ENCODE measurements around the gene TRAPPC6A.

Gene TRAPPC6A, protein sequence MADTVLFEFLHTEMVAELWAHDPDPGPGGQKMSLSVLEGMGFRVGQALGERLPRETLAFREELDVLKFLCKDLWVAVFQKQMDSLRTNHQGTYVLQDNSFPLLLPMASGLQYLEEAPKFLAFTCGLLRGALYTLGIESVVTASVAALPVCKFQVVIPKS

DNA sequence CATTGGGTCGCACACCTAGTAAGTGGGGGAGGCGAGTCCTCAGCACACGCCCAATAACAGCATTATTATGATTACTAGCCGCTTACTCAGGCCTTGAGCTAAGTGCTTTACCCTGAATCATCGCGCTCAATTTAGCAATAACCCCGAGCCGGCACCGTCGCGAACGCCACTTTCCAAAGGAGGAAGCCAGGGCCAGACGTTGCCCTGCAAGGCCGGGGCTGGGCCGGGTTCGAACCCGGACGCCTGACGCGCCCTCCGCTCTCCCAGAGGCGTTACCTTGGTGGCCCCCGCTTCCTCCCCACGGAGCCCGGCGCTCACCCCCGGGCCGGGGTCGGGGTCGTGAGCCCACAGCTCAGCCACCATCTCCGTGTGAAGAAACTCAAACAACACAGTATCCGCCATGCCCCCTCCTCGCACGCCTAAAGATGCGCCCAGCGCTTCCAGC is at the start of gene TRAPPC6A:
TSS of gene TRAPPC6A (minus strand) at position 421 of the 445 bp plus-strand sequence. CDS start at position 402, 19 bp downstream.
- DNase-seq (ENCODE audit: low read depth in 3 of 3), result no peak

DNA sequence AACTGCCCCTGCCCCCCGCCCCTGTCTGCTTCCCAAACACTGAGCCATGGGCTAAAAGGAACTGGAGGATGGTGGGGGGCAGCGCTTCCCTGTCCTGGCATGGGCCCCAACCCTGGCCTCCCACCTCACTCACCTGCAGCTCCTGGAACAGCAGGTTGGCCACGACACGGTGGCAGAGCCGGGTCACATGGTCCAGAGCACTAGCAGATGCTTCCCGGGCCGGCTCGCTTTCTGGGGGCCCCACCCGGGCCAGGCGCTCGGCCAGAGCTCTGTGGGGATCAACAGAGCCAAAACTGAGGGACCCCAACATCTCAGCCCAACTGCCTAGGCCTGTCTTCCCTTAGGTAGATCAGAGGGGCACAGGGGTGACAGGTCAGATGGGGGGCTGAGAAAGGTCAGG is 46.6 kb upstream of the TRAPPC6A start:
- DNase-seq (ENCODE audit: low read depth in 3 of 3), result no peak

DNA sequence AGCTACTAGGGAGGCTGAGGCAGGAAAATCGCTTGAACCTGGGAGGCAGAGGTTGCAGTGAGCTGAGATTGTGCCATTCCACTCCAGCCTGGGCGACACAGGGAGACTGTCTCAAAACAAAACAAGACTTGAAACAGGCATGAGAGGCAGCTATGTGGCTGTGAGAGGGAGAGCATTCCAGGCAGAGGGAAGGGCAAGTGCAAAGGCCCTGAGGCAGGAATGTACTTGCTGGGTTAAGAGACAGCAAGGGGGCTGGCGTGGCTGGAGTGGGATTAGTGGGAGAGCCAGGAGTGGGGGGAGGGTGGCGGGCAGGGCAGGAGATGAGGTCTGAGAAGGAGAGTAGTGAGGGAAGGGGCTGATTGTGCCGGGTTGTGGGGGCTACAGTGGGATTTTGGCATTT is 45.8 kb upstream of the TRAPPC6A start:
- DNase-seq (ENCODE audit: low read depth in 3 of 3), result no peak

DNA sequence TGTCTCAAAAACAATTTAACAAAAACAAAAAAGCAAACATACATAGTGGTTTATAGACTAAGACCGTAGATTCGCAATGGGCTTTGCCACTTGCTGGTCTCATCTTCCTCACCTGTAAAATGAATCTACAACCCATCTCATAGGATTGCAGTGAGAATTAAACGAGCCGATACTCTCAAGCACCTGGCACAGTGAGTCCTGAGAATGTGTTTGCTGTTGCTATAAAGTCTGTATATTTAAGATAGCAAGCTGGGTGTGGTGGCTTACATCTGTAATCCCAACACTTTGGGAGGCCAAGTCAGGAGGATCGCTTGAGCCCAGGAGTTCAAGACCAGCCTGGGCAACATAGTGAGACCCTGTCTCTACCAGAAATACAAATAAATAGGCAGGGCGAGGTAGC is 44.7 kb upstream of the TRAPPC6A start:
- DNase-seq (ENCODE audit: low read depth in 3 of 3), result no peak

DNA sequence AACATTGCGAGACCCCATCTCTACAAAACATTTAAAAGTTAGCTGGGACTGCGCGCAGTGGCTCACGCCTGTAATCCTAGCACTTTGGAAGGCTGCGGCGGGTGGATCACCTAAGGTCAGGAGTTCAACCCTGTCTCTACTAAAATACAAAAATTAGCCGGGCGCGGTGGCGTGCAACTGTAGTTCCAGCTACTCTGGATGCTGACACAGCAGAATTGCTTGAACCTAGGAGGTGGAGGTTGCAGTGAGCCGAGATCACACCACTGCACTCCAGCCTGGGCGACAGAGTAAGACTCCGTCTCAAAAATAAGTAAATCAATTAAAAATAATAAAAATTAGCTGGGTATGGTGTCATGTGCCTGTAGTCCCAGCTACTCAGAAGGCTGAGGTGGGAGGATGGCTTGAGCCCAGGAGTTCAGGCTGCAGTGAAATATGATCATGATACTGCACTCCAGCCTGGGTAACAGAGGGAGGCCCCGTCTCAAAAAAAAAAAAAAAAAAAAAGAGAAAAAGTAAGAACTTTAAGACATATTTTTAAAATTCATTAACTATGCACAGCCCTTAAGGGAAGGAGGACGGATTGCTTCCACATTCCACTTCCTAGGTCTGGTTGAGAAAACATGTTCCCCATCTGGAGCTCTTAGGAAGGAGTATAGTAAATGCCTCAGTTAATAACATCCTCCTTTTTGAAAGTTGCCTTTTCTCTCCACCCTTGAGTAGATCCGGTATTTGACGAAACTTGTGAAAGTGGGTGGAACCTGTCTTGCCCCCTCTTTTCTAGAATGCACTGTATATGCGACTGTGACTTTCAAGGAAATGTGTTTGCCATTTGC is 41.1 kb upstream of the TRAPPC6A start:
- no peak for DNase-seq (ENCODE audit: low read depth in 3 of 3)

DNA sequence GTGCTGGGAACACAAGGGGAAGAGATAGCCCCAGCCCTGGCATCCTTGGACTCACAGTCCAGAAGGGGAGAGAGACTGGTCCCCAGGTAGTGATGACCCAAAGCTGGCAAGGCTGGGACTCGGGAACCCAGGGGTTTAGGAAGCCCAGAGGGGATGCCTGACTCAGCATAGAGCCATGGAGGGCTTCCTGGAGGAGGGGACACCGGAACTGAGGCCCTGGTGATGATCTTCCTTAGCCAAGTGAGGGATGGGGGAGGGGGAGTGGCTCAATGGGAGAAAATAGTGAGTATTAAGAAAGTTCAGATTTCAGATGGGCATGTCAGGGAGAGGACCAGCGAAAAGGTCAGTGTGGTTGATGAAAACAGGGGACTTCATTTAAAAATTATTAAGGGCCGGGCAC is 40.4 kb upstream of the TRAPPC6A start:
- DNase-seq (ENCODE audit: low read depth in 3 of 3), result no peak

DNA sequence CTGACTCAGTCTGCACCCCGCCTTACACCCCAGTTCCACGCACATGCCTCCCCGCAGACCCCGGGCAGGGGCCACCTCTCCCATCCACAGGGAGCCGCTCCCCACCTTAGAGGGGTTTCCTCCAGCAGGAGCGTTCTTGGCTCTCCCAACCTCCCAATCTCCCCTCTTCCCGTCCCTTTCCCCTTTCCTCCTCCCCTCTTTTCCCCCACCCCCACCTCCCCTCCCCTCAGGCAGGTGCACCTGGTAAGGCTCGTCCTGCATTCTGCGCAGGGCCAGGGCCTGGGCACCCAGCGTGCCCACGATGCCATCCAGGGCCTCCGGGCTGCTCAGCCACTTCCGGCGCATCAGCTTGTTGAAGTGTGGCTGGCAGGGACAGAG is 39.9 kb upstream of the TRAPPC6A start:
- no peak for DNase-seq (ENCODE audit: low read depth in 3 of 3)

DNA sequence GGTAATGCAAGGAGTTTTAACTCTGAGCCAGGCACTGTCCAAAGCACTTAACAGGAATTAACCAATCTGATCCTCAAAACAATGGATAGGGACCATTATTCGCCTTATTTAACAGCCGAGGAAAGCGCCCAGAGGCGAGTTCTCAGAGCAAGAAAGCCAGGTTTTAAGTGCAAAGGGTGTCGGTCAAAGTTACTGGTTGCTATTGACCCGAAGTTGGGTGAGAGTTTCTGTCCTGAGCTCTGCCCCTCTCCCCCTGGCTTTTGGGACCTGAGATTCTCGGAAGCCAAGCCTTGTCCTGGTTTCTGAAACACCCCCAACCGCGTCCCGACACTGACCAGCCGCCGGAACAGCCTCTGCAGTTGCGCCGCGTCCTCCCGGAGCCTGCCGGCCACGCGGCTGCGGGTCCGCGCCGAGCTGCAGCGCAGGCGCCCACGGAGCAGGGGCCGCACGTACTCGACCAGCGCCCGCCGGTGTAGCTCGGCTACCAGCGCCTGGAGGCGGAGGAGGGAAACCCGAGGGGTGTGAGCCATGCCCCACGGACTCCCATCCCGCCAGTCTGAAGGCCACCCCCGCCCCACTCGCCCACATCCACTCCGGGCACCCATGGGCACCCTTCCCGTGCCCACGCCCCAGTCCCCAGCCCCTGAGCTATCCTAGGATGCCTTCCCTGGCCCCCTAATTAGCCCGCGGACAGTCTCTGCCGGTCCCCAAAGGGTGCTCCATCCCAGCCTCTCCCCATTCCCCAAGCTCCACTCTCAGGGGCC is 39.3 kb upstream of the TRAPPC6A start:
- DNase-seq (ENCODE audit: low read depth in 3 of 3), result no peak

DNA sequence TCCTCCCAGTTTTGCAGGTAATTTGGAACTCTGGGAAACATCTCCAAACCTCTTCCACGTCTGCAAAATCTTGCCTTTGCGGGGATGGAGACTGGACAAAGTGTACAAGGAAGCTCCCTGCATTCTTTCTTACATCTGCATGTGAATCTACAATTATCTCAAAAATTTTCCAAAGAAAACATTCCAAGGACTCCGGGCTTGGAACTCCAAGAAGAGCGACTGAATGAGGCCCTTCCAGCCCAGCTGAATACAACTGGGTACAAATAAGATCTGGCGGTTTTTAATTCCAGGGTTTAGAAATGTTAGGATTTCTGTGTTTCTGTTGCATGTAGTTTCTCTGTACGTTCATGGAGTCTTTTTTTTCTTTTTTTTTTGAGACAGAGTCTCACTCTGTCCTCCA is 38.6 kb upstream of the TRAPPC6A start:
- no peak for DNase-seq (ENCODE audit: low read depth in 3 of 3)

DNA sequence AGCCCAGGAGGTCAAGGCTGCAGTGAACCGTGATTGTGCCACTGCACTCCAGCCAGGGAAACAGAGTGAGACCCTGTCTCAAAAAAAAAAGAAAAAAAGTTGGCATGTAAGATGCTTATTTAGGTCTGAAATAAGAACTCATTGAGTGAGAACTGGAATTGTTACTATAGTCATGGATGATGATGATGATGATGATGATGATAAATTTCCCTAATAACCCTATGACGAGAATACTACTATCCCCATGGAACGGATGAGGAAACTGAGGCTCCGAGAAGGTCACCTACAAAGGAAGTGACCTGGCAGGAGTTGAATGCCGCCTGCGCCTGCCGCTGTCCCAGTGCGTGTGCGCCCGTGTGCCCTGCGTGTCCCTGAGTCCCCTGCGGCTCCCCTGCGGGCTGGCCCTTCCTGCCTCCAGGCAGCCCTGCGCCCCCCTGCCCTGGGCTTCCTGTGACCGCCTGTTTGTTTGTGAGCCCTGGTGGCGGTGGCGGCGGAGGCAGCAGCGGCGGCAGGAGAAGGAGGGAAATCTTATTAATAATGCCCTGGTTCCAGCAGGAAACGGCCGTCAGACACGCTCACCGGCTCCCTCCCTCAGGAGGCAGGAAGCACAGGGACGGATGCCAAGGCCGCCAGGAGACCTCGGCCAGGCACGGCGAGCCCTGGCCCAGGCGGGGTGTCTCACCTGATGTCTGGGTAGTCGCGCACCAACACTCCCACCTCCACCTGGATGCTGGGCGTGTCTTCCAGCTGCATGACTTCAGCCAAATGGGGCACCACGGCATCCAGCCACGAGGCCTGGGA is 37.6 kb upstream of the TRAPPC6A start:
- no peak for DNase-seq (ENCODE audit: low read depth in 3 of 3)

DNA sequence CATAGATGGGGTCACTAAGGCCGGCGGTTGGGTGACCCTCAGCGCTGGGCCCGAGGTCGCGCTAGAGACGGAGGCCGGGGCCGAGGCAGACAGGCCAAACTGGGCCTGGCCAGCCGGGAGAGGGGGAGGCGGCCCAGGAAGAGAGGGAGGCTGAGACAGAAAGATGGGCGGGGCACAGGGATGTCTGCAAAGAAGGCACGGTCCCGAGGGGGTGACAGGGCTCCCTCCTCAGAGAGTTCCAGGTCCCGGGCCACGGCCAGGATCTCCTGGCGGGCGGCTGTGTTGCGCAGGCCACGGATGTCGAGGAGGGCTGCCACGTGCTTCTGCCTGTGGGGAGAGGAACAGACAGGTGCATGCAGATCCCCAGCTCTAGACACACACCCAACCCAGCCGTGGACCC is 35.0 kb upstream of the TRAPPC6A start:
- DNase-seq (ENCODE audit: low read depth in 3 of 3), result no peak

DNA sequence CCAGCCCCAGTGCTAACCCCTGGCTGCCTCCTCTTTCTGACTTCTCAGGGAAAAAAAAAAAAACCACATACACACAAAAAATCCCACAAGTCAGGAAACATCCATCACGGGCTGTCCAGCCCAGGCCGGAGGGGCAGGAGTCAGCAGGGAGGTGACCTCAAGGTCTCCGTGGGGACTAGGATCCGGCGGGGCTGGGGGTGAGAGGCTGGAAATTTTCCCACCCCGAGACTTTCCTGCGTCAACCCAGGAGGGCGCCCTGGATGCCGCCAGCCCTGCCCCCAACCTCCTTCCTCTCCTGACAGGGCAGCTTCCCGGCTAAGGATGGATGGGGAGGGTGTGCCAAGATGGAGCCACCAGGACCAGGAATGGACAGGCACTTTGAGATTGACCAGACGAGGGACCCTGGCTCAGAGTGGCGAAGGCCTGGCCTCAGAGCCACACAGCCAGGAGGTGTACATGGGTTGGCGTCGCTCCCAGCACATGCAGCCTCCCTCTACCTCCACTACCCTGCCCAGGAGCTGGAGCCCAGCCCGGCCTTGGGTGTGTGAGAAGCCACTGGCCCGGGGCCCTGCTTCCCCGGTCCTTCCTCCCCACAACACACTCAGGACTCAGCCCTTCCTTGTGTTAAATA is 33.8 kb upstream of the TRAPPC6A start:
- no peak for DNase-seq (ENCODE audit: low read depth in 3 of 3)

DNA sequence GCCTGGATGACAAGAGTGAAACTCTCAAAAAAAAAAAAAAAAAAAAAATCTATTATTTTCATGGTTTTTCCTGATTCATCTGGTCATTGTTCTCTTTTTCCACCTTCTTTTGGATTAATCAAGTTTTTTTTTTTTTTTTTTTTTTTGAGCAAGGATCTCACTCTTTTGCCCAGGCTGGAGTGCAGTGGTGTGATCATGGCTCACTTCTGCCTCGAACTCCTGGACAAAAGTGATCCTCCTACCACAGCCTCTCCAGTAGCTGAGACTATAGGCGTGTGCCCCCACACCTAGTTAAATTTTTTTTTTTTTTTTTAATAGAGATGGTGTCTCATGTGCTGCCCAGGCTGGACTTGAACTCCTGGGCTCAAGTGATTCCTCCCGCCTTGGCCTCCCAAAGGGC is 28.3 kb upstream of the TRAPPC6A start:
- DNase-seq (ENCODE audit: low read depth in 3 of 3), result no peak

DNA sequence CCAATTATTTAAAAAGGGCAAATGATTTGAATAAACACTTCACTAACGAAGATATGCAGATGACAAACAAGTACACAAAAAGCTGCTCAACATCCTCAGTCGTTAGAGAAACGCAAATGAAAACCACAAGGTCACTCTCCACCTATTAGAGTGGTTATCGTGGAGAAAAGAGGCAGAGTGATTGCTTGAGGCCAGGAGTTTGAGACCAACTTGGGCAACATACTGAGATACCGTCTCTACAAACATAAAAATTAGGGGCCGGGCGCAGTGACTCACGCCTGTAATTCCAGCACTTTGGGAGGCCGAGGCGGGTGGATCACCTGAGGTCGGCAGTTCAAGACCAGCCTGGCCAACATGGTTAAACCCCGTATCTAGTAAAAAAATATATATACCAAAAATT is 27.8 kb upstream of the TRAPPC6A start:
- DNase-seq (ENCODE audit: low read depth in 3 of 3), result no peak

DNA sequence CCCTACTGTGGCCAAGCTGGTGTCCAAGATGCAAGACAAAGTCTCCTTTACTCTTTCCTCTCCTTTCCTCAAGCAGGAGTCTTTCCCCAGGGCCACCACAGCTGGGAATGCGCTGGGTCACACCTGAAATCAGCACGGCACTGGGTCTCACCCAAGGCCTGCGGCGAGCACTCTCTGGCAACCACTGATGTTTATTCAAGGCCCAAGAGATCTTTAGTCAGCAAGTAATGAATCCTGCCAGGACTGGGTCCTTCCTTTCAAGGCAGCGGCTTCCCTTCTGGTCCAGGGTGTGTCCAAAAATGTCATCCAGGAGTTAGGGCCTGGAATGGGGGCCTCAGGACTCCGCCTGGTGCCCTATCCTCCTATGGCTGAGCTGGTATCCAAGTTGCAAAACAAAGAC is 24.6 kb upstream of the TRAPPC6A start:
- no peak for DNase-seq (ENCODE audit: low read depth in 3 of 3)

DNA sequence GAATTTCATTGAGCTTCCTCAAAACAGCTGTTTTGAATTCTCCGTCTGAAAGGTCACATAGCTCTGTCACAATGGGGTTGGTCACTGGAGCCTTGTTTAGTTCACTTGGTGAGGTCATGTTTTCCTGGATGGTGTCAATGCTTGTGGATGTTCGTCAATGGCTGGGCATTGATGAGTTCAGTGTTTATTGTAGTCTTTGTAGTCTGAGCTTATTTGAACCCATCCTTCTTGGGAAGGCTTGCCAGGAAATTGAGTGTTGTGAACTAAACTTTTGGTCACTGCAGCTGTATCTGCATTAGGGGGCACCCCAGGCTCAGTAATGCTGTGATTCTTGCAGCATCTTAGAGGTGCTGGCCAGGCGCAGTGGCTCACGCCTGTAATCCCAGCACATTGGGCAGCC is 22.5 kb upstream of the TRAPPC6A start:
- no peak for DNase-seq (ENCODE audit: low read depth in 3 of 3)

DNA sequence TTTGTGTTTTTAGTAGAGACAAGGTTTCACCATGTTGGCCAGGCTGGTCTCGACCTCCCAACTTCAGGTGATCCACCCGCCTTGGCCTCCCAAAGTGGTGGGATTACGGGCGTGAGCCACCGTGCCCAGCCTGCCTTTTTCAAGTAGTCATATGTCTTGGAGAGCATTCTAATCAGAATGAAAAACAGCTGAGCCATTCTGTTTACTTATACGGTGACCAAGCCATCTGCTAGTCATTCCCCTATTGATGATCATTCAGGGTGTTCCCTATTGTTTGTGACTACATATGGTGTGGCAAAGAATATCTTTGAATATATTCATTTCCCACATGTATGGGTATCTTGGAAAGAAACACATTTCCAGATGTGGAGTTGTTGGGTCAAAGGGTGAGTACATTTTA is 17.7 kb upstream of the TRAPPC6A start:
- no peak for DNase-seq (ENCODE audit: low read depth in 3 of 3)

DNA sequence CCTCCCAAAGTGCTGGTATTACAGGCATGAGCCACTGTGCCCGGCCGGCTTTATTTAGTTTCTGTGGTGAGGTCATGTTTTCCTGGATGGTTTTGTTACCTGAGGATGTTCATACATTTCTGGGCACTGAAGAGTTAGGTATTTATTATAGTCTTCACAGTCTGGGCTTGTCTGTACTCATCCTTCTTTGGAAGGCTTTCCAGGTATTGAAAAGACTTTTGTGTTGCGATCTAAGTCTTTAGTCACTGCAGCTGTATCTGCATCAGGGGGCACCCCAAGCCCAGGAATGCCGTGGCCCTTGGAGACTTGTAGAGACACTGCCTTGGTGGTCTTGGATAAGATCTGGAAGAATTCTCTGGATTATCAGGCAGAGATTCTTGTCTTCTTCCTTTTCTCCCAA is 13.3 kb upstream of the TRAPPC6A start:
- DNase-seq (ENCODE audit: low read depth in 3 of 3), result no peak

DNA sequence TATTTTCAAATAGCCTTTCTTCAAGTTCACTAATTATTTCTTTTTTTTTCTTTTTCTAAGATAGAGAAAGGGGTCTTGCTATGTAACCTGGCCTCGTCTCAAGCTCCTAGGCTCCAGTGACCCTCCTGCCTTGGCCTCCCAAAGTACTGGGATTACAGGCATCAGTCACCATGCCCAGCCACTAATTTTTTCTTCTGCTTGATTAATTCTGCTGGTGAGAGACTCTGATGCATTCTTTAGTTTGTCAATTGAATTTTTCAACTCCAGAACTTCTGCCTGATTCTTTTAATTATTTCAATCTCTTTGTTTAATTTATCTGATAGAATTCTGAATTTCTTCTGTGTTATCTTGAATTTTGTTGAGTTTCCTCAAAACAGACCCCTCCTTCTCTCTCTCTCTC is 11.9 kb upstream of the TRAPPC6A start:
- DNase-seq (ENCODE audit: low read depth in 3 of 3), result no peak

DNA sequence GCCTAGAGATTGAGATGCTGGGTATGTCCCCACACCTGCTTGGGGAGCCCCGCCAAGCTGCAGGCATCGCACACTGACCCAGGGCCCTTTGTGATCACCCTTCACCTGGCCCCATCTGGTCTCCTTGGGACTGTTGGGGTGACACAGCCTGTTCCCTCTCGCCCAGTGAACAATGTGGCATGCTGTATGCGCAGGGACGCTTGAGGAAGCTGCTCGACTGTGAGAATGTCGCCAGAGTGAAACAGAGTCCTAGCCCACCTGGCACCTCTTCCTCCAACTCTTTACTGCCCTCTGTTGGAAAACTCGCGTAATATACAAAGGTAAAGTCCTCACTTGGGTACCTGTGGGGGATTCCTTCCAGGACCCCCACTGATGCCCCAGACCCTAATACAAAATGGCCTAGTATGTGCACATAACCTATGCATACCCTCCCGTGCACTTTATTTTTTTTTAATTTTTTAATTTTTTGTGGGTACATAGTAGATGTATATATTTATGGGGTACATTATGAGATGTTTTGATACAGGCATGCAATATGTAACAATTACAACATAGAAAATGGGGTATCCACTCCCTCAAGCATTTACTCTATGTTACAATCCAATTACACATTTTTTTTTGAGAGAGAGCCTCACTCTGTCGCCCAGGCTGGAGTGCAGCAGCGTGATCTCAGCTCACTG is 9.5 kb upstream of the TRAPPC6A start:
- DNase-seq (ENCODE audit: low read depth in 3 of 3), result no peak
